H1 (cell line): ENCODE results near the gene C22orf23. TPM values are rescaled to one million over a fixed set of nuclear protein-coding genes. Genes with fewer than 3 reads are reported as not detected.

ENCODE experiments used
- CTCF ChIA-PET: fragments of 300-600 bp; sonication (Branson Sonifier 250); formaldehyde crosslinking; loops from one replicate; lab custom pipeline; 2021; ENCODE audit not compliant: partially characterized antibody; lab: Charles Lee
- POLR2A ChIA-PET: fragments of 300-600 bp; sonication (Branson Sonifier 250); formaldehyde crosslinking; loops from one replicate; lab custom pipeline; 2021; ENCODE audit warnings: inconsistent platforms; ENCODE audit not compliant: partially characterized antibody; lab: Charles Lee
- DNase-seq, 2 experiments: peaks; one replicate each; pipeline versions ENCODE4 v3.0.0 to v3.0.0-alpha.2; 2010 to 2022; ENCODE audit warnings: low spot score in 2 of 2, low read depth in 1 of 2, mixed read lengths in 1 of 2
- FAIRE-seq: peaks from 2 replicates; lab custom pipeline; 2011; peaks lifted over from hg19 to GRCh38; lab: Jason Lieb, UNC
- H2AFZ ChIP-seq: 2 replicates; pipeline ENCODE4 v1.8.1; 2012; ENCODE audit warnings: low read length, inconsistent platforms
- H2AK5ac ChIP-seq: 2 replicates; pipeline ENCODE4 v1.6.1; 2013; ENCODE audit warnings: low read depth, low read length
- H2BK120ac ChIP-seq: replicated peaks from 2 replicates; pipeline ENCODE3; 2013; ENCODE audit warnings: low read depth, low read length, inconsistent platforms
- H2BK12ac ChIP-seq: 2 replicates; pipeline ENCODE4 v1.6.1; 2013; ENCODE audit warnings: low read depth, low read length
- H2BK15ac ChIP-seq: 2 replicates; pipeline ENCODE4 v1.6.1; 2013; ENCODE audit warnings: low read length
- H2BK20ac ChIP-seq: 2 replicates; pipeline ENCODE4 v1.6.1; 2013; ENCODE audit warnings: low read length
- H2BK5ac ChIP-seq: 2 replicates; pipeline ENCODE4 v1.6.1; 2013; ENCODE audit warnings: low read depth, low read length
- H3K14ac ChIP-seq: 2 replicates; pipeline ENCODE4 v1.6.1; 2013; ENCODE audit warnings: inconsistent platforms; ENCODE audit not compliant: insufficient read length
- H3K18ac ChIP-seq: 2 replicates; pipeline ENCODE4 v1.6.1; 2013; ENCODE audit warnings: low read length; ENCODE audit errors: extremely low read depth
- H3K23ac ChIP-seq: 2 replicates; pipeline ENCODE4 v1.6.1; 2013; ENCODE audit warnings: inconsistent platforms; ENCODE audit not compliant: insufficient read length
- H3K23me2 ChIP-seq: 2 replicates; pipeline ENCODE4 v1.6.1; 2013; ENCODE audit warnings: low read depth, low read length
- H3K27ac ChIP-seq: 2 replicates; pipeline ENCODE4 v1.6.1; 2011; ENCODE audit warnings: low read depth, low read length, inconsistent platforms
- H3K27me3 ChIP-seq, 4 experiments: replicated peaks in 1 of 4; 1 replicate in 1 of 4; 2 replicates in 3 of 4; pipeline versions ENCODE4 v1.6.1 to v1.8.1; 2011 to 2013; ENCODE audit warnings: low read length in 3 of 4, mild to moderate bottlenecking in 3 of 4, inconsistent platforms in 2 of 4, mixed read lengths in 2 of 4, moderate library complexity in 1 of 4; ENCODE audit not compliant: control insufficient read depth in 3 of 4, insufficient read depth in 3 of 4; ENCODE audit errors: extremely low read depth in 1 of 4
- H3K36me3 ChIP-seq, 4 experiments: 2 replicates each; pipeline versions ENCODE4 v1.6.1 to v1.8.1; 2011 to 2013; ENCODE audit warnings: mild to moderate bottlenecking in 4 of 4, low read length in 3 of 4, moderate library complexity in 2 of 4, control low read depth in 1 of 4, inconsistent platforms in 1 of 4; ENCODE audit not compliant: insufficient read depth in 4 of 4, control insufficient read depth in 2 of 4
- H3K4ac ChIP-seq: replicated peaks from 2 replicates; pipeline ENCODE3; 2013; ENCODE audit warnings: low read length, low read depth, mixed read lengths, inconsistent platforms; ENCODE audit not compliant: insufficient read length
- H3K4me1 ChIP-seq, 4 experiments: replicated peaks in 1 of 4; 1 replicate in 1 of 4; 2 replicates in 3 of 4; pipeline versions ENCODE4 v1.6.1 to v1.8.1; 2011 to 2013; ENCODE audit warnings: low read length in 3 of 4, inconsistent platforms in 2 of 4, mixed read lengths in 1 of 4; ENCODE audit not compliant: insufficient read depth in 4 of 4, control insufficient read depth in 3 of 4
- H3K4me2 ChIP-seq, 2 experiments: 2 replicates each; pipeline versions ENCODE4 v1.6.1 to v1.8.1; 2011 to 2013; ENCODE audit warnings: low read depth in 2 of 2, low read length in 2 of 2, control low read depth in 1 of 2, inconsistent platforms in 1 of 2, mild to moderate bottlenecking in 1 of 2; ENCODE audit not compliant: insufficient read depth in 1 of 2
- H3K4me3 ChIP-seq, 4 experiments: fragments of 200-600, 300-600 bp in 1 of 4; sonication (generic), shearing (Covaris generic), sonication (Bioruptor Twin) in 1 of 4; 2 replicates each; pipeline versions ENCODE4 v1.5.1 to v1.8.1; 2011 to 2016; ENCODE audit warnings: low read length in 4 of 4, low read depth in 3 of 4, control low read depth in 2 of 4, inconsistent platforms in 2 of 4, mild to moderate bottlenecking in 2 of 4, mixed read lengths in 1 of 4, moderate library complexity in 1 of 4; ENCODE audit not compliant: insufficient read depth in 2 of 4; ENCODE audit errors: extremely low read depth in 1 of 4
- H3K56ac ChIP-seq: replicated peaks from 2 replicates; pipeline ENCODE3; 2013; ENCODE audit warnings: low read depth, mild to moderate bottlenecking, mixed read lengths, low read length, inconsistent platforms; ENCODE audit not compliant: insufficient read length
- H3K79me1 ChIP-seq: 2 replicates; pipeline ENCODE4 v1.6.1; 2013; ENCODE audit warnings: low read depth, low read length, control low read depth
- H3K79me2 ChIP-seq, 2 experiments: 2 replicates each; pipeline versions ENCODE4 v1.6.1 to v1.8.1; 2012 to 2013; ENCODE audit warnings: low read length in 2 of 2, mild to moderate bottlenecking in 2 of 2, inconsistent platforms in 1 of 2; ENCODE audit not compliant: insufficient read depth in 2 of 2, control insufficient read depth in 1 of 2
- H3K9ac ChIP-seq, 4 experiments: replicated peaks in 1 of 4; 1 replicate in 1 of 4; 2 replicates in 3 of 4; pipeline versions ENCODE4 v1.6.1 to v1.8.1; 2011 to 2013; ENCODE audit warnings: low read depth in 3 of 4, low read length in 3 of 4, control low read depth in 2 of 4, mild to moderate bottlenecking in 2 of 4, moderate library complexity in 2 of 4, inconsistent platforms in 1 of 4; ENCODE audit errors: extremely low read depth in 1 of 4
- H3K9me3 ChIP-seq, 2 experiments: 2 replicates each; pipeline versions ENCODE4 v1.6.1 to v1.8.1; 2012 to 2013; ENCODE audit warnings: mild to moderate bottlenecking in 2 of 2, moderate library complexity in 2 of 2, control low read depth in 1 of 2, inconsistent platforms in 1 of 2, low read depth in 1 of 2, low read length in 1 of 2, mixed read lengths in 1 of 2; ENCODE audit not compliant: insufficient read depth in 2 of 2
- H4K20me1 ChIP-seq, 2 experiments: replicated peaks in 1 of 2; 2 replicates each; pipeline versions ENCODE3 to v1.8.1; 2011 to 2013; ENCODE audit warnings: inconsistent platforms in 2 of 2, low read length in 2 of 2, mild to moderate bottlenecking in 1 of 2; ENCODE audit not compliant: insufficient read depth in 2 of 2, control insufficient read depth in 1 of 2
- H4K5ac ChIP-seq: 2 replicates; pipeline ENCODE4 v1.6.1; 2013; ENCODE audit warnings: low read length, low read depth, mixed read lengths, inconsistent platforms; ENCODE audit not compliant: insufficient read length
- H4K8ac ChIP-seq: 2 replicates; pipeline ENCODE4 v1.8.0; 2013; ENCODE audit warnings: mild to moderate bottlenecking, moderate library complexity, low read length, inconsistent platforms; ENCODE audit not compliant: insufficient read depth; ENCODE audit errors: extremely low read depth
- H4K91ac ChIP-seq: replicated peaks from 2 replicates; pipeline ENCODE3; 2013; ENCODE audit warnings: low read length, mixed read lengths, inconsistent platforms; ENCODE audit not compliant: insufficient read length
- BRCA1 ChIP-seq: IDR thresholded peaks from 2 replicates; pipeline ENCODE4 v1.6.1; 2012; ENCODE audit warnings: low read depth, low read length, improper control_type of control experiment
- WGBS, 2 experiments: shearing (Covaris generic) in 1 of 2; methylation state at CpG; one replicate each; pipeline versions ENCODE4 v1.1.6 to v1.1.7; 2013 to 2015; ENCODE audit warnings: low lambda C conversion rate in 2 of 2, mixed read lengths in 2 of 2, inconsistent platforms in 1 of 2, low coverage in 1 of 2, missing lambda C conversion rate in 1 of 2; ENCODE audit not compliant: insufficient replicate concordance in 2 of 2, insufficient coverage in 1 of 2, insufficient read length in 1 of 2; ENCODE audit errors: extremely low coverage in 1 of 2, missing lambda C conversion rate in 1 of 2; 5-methylcytosine and 5-hydroxymethylcytosine counted together
- polyA plus RNA-seq, 7 experiments: library from polyadenylated mRNA; depleted of rRNA in 3 of 7; stranded (reverse) in 5 of 7; unstranded in 2 of 7; fragments of >200 nt in 5 of 7; fragments of 200-250 nt in 2 of 7; gene quantifications; 1 replicate in 5 of 7; 2 replicates in 1 of 7; 4 replicates in 1 of 7; pipeline versions ENCODE4 v1.2.1 to v1.2.3, GENCODE V29; 2011 to 2013; ENCODE audit warnings: missing spikeins in 2 of 7, mixed read lengths in 2 of 7
- total RNA-seq: library from RNA; stranded (reverse); fragmentation: NEBNext Ultra II Directional; extraction: Animal tissue kit (Norgen Biotek cat#: 25700); gene quantifications from 2 replicates; pipeline ENCODE4 v1.2.1, GENCODE V29; 2021

Gene C22orf23
- total and polyA plus RNA-seq, 2 of the 8 experiments (the other 6 are each of a cell fraction or from before 2014, with no cell fraction given): 0.50 to 0.54 TPM

DNA sequence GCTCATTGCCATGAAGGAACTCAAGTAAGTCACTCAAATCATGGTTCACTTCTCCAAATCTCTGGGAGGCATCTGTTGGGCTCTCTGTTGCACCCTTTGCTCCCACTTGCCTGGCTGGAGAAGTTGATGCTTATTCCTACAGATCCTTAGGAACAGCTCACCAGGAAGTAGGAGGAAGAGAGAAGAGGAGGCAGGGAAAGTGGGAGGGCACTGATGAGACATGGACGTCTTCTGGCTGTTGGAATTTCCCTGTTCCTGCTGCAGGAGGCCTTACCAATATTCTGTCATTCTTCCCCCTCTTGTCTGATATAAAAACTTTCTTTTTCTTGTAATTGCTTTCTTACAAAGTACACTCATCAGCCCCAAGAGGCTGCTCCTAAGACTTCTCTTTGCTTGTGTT is 13.7 kb upstream of the C22orf23 start:
- Histone ChIP-seq H3K36me3 (peaks cover 4 to 26% (median 11%) of the 10 kb centered on the region in 4 experiments; a peak in 7 of 8 replicates), H4K8ac (no peak overlapping the region), H2BK20ac (no peak overlapping the region), H3K27me3 (no peaks in the 10 kb centered on the region), H2AFZ (no peak overlapping the region), H3K4me2 (no peak overlapping the region), H3K4ac (no peak overlapping the region), H3K79me1 (peaks cover 9% of the 10 kb centered on the region), H3K23ac (no peak overlapping the region), H4K20me1 (peaks cover 1 to 2% of the 10 kb centered on the region in 2 experiments), H4K91ac (no peak overlapping the region), H3K23me2 (peaks cover 2% of the 10 kb centered on the region; the same call in 1 of the 2 replicates), H3K56ac (no peak overlapping the region), H3K27ac (no peak overlapping the region), H3K18ac (no peak overlapping the region), H4K5ac (no peak overlapping the region), H3K4me1 (peaks cover 4 to 13% (median 8%) of the 10 kb centered on the region in 4 experiments), H2BK12ac (no peak overlapping the region), H2BK120ac (no peak overlapping the region), H2AK5ac (no peak overlapping the region), H3K14ac (no peak overlapping the region), H3K9ac (no peak overlapping the region), H2BK15ac (no peak overlapping the region), H2BK5ac (no peak overlapping the region), H3K4me3 (no peak overlapping the region), H3K9me3 (no peaks in the 10 kb centered on the region), H3K79me2 (0 out of 4 replicates have a peak, but pooled peaks cover 0 to 3% of the 10 kb centered on the region in 2 experiments)
- no peak for DNase-seq
- no peak for FAIRE-seq
- WGBS, 2 experiments: 100% methylated on average over 1 of the region's 1 CpG; no CpG with 5 or more reads in 1 of the 2 experiments
- CTCF ChIA-PET: interaction anchor here (0.9 to 5.3 kb wide), 10 partner anchors 9 to 93 kb away, joined by 3 to 48 read pairs (median 5); partner anchors contain the start of genes C22orf23 and POLR2F
- no peak for TF ChIP-seq BRCA1
- POLR2A ChIA-PET: interaction anchor here (1.5 to 1.7 kb wide), 2 partner anchors 65 to 69 kb away, joined by 3 to 5 read pairs; no protein-coding TSS in a partner anchor
